PC-3 (cell line): ENCODE measurements around the gene PSMG3. TPM values are rescaled to one million over a fixed set of nuclear protein-coding genes. Genes with fewer than 3 reads are reported as not detected.
"Not testable (repeated sequence)": the region's sequence is repeated elsewhere in the genome, so short reads cannot be mapped to it uniquely, and the experiment has no call there.

Source experiments
- ATAC-seq: fragments of 200-7000 bp; cut with Tn5 transposase; 2 replicates; pipeline ENCODE4 v1.9.1; 2020; ENCODE audit warnings: mild to moderate bottlenecking, moderate library complexity
- BruUV-seq: library from RNA; stranded (reverse); fragments of 400-500 nt; replicated peaks from 2 replicates; lab custom pipeline; 2021; lab: Mats Ljungman, UMichigan
- CTCF ChIA-PET: fragments of 300-600 bp; sonication (Branson Sonifier 250); formaldehyde crosslinking; loops from one replicate; lab custom pipeline; 2022; ENCODE audit warnings: antibody characterized with exemption; lab: Charles Lee
- POLR2A ChIA-PET: fragments of 300-600 bp; sonication (Branson Sonifier 250); formaldehyde crosslinking; loops from one replicate; lab custom pipeline; 2022; ENCODE audit warnings: antibody characterized with exemption; ENCODE audit not compliant: unreplicated experiment; lab: Charles Lee
- DNase-seq: peaks from one replicate; pipeline ENCODE4 v3.0.0-alpha.2; 2015
- H2AFZ ChIP-seq: fragments of 300-600 bp; sonication (generic); 2 replicates; pipeline ENCODE4 v1.6.0; 2016; ENCODE audit warnings: antibody characterized with exemption, low read length
- H3F3A ChIP-seq: fragments of 300-600 bp; sonication (generic); one replicate; pipeline ENCODE4 v1.6.0; 2017; ENCODE audit warnings: antibody characterized with exemption, low read length, control low read depth, mild to moderate bottlenecking; ENCODE audit not compliant: unreplicated experiment
- H3K27ac ChIP-seq: fragments of 300-600 bp; sonication (generic); 2 replicates; pipeline ENCODE4 v1.5.1; 2016; ENCODE audit warnings: mild to moderate bottlenecking, low read length
- H3K27me3 ChIP-seq: fragments of 300-600 bp; sonication (generic); 2 replicates; pipeline ENCODE4 v1.6.1; 2016; ENCODE audit warnings: low read length, mixed read lengths
- H3K36me3 ChIP-seq: fragments of 300-600 bp; sonication (generic); 2 replicates; pipeline ENCODE4 v1.6.1; 2016; ENCODE audit warnings: low read depth, mixed run types, low read length, mixed read lengths
- H3K4me1 ChIP-seq: fragments of 300-600 bp; sonication (generic); 2 replicates; pipeline ENCODE4 v1.5.1; 2016; ENCODE audit warnings: low read length; ENCODE audit not compliant: insufficient read depth
- H3K4me2 ChIP-seq: fragments of 300-600 bp; sonication (generic); 2 replicates; pipeline ENCODE4 v1.6.0; 2016; ENCODE audit warnings: low read length
- H3K4me3 ChIP-seq: fragments of 300-600 bp; sonication (generic); 2 replicates; pipeline ENCODE4 v1.5.1; 2016; ENCODE audit warnings: mild to moderate bottlenecking, low read length, mixed read lengths
- H3K79me2 ChIP-seq: fragments of 300-600 bp; sonication (generic); 2 replicates; pipeline ENCODE4 v1.6.1; 2017; ENCODE audit warnings: low read length, mixed read lengths
- H3K9ac ChIP-seq: fragments of 300-600 bp; sonication (generic); 2 replicates; pipeline ENCODE4 v1.6.0; 2016; ENCODE audit warnings: mild to moderate bottlenecking, low read length
- H3K9me2 ChIP-seq: fragments of 300-600 bp; sonication (generic); replicated peaks from 2 replicates; pipeline ENCODE4 v1.6.1; 2016; ENCODE audit warnings: mixed run types, low read length, mixed read lengths
- H3K9me3 ChIP-seq: fragments of 300-600 bp; sonication (generic); 2 replicates; pipeline ENCODE4 v1.6.1; 2016; ENCODE audit warnings: low read length, mixed read lengths
- H4K20me1 ChIP-seq: fragments of 300-600 bp; sonication (generic); 2 replicates; pipeline ENCODE4 v1.6.1; 2016; ENCODE audit warnings: low read length, mixed read lengths
- EZH2 ChIP-seq: fragments of 300-600 bp; sonication (generic); IDR thresholded peaks from one replicate; pipeline ENCODE4 v1.6.1; 2017; ENCODE audit warnings: antibody characterized with exemption, mild to moderate bottlenecking, low read length; ENCODE audit not compliant: unreplicated experiment
- EZH2phosphoT487 ChIP-seq: fragments of 300-600 bp; sonication (generic); IDR thresholded peaks from 2 replicates; pipeline ENCODE4 v1.6.1; 2018; ENCODE audit warnings: mild to moderate bottlenecking, antibody characterized with exemption, low read length, borderline replicate concordance
- intact Hi-C: fragments of 100-400 bp; cut with micrococcal nuclease; formaldehyde crosslinking; loops from 2 replicates; pipeline ENCODE4 v1.9.0; 2023
- total RNA-seq: library from RNA; depleted of rRNA; stranded (reverse); fragments of >200 nt; gene quantifications from 2 replicates; pipeline ENCODE4 v1.2.3, GENCODE V29; 2014
- TF ChIP-seq, protein P1 (sequence below): fragments of 300-600 bp; sonication (generic); conservative IDR thresholded peaks from 2 replicates; pipeline ENCODE4 v1.5.1; 2017; ENCODE audit warnings: antibody characterized with exemption, low read depth, mild to moderate bottlenecking, low read length

PSMG3 gene
- total RNA-seq, 1 experiment from 2014 or later = 133 TPM

DNA sequence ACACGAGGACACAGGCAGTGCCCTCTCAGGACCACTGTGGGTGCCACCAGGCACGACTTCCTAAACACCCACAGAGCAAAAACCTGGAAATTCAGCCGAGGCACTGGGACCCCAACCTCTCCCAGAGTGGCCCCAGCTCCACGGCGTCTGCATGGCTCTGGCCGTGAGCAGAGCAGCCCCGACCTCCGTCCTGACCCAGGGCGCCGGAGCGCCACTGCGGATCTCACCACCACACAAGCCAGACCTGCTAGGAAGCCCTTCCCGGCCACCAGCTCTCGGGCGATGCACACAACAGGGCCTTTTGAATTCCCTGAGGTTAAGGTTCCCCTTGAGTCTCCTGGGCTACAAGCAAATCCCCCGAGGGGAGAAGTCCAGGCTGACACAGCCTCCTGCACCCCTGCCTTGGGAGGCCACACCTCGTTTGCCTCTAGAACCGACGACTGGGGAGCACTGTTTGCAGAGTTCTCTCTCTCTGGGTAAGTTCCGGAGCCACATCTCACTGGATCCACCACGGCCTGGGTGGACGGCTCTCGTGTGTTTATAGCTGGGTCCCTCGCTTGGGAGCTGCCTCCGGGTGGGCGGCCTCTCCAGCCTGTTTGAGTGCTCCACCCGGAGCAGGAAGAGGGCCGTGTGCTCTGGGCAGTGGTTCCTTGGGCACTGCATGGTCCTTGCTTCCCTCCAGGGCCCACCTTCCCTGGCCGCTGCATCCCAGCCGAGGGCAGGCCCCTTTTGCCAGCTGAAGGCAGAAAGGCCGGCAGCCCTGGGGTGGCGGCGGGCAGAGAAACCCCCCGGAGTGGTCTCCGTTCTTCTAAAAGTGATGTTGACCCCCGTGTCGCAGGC lies 15.5 kb upstream of the PSMG3 start:
- H3F3A ChIP-seq = no peaks in the 10 kb centered on the region
- H3K4me3 ChIP-seq = no peak overlapping the region
- no peaks in the 10 kb centered on the region for H3K4me1 ChIP-seq
- H2AFZ ChIP-seq = no peak overlapping the region
- no peak overlapping the region for H3K27ac ChIP-seq
- H3K9me2 ChIP-seq = no peaks in the 10 kb centered on the region
- TF ChIP-seq, protein P1, sequence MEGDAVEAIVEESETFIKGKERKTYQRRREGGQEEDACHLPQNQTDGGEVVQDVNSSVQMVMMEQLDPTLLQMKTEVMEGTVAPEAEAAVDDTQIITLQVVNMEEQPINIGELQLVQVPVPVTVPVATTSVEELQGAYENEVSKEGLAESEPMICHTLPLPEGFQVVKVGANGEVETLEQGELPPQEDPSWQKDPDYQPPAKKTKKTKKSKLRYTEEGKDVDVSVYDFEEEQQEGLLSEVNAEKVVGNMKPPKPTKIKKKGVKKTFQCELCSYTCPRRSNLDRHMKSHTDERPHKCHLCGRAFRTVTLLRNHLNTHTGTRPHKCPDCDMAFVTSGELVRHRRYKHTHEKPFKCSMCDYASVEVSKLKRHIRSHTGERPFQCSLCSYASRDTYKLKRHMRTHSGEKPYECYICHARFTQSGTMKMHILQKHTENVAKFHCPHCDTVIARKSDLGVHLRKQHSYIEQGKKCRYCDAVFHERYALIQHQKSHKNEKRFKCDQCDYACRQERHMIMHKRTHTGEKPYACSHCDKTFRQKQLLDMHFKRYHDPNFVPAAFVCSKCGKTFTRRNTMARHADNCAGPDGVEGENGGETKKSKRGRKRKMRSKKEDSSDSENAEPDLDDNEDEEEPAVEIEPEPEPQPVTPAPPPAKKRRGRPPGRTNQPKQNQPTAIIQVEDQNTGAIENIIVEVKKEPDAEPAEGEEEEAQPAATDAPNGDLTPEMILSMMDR = no peak
- TF ChIP-seq EZH2phosphoT487 (no peak), EZH2 (no peak)
- no peak for ATAC-seq
- no peak overlapping the region for H3K4me2 ChIP-seq
- no peak overlapping the region for H3K9ac ChIP-seq
- no peak for DNase-seq
- ChIA-PET POLR2A (interaction anchor here (0.6 kb wide), 1 partner anchor 357 kb away, joined by 3 read pairs; no protein-coding TSS in a partner anchor), CTCF (no interaction called here)
- no peaks in the 10 kb centered on the region for H3K9me3 ChIP-seq
- no TSS peak for BruUV-seq
- intact Hi-C loops = no loop called here
- H4K20me1 ChIP-seq = no peaks in the 10 kb centered on the region
- H3K79me2 ChIP-seq = no peaks in the 10 kb centered on the region
- peaks cover 9% of the 10 kb centered on the region; the same call in 1 of the 2 replicates for H3K27me3 ChIP-seq
- H3K36me3 ChIP-seq = no peaks in the 10 kb centered on the region

DNA sequence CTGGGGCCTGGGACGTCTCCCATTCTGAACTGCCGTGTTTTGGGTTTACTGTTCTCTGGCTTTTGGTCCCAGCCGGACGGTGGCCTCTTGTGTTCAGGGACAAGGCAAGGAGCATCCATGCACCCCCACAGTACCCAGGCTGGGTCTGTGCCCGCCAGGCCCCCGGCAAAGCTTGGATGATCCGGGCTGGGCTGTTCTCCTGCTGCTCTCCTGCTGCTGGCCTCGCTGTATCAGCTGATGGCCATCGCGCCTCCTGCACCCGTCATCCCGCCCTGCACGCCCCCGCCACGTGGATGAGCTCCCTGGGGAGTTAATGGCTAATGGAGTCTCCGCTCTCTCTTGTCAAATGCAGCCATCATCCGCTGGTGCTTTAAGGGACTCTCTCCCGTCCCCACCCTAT lies 14.9 kb upstream of the PSMG3 start:
- BruUV-seq = no TSS peak
- TF ChIP-seq EZH2 (no peak), EZH2phosphoT487 (no peak)
- TF ChIP-seq, protein P1 = no peak
- no peaks in the 10 kb centered on the region for H3K36me3 ChIP-seq
- no peaks in the 10 kb centered on the region for H3K9me2 ChIP-seq
- ATAC-seq (no peak), DNase-seq (no peak)
- H3K27me3 ChIP-seq = peaks cover 8% of the 10 kb centered on the region; the same call in 1 of the 2 replicates
- no peaks in the 10 kb centered on the region for H3F3A ChIP-seq
- POLR2A ChIA-PET = interaction anchor here (0.6 kb wide), 1 partner anchor 357 kb away, joined by 3 read pairs; no protein-coding TSS in a partner anchor
- no peaks in the 10 kb centered on the region for H3K79me2 ChIP-seq
- CTCF ChIA-PET = no interaction called here
- H4K20me1 ChIP-seq = no peaks in the 10 kb centered on the region
- no peaks in the 10 kb centered on the region for H3K9me3 ChIP-seq
- H3K27ac ChIP-seq = no peak overlapping the region
- no peak overlapping the region for H3K4me2 ChIP-seq
- intact Hi-C loops = no loop called here
- no peak overlapping the region for H3K4me3 ChIP-seq
- H3K4me1 ChIP-seq = no peaks in the 10 kb centered on the region
- H3K9ac ChIP-seq = no peak overlapping the region
- H2AFZ ChIP-seq = no peak overlapping the region

DNA sequence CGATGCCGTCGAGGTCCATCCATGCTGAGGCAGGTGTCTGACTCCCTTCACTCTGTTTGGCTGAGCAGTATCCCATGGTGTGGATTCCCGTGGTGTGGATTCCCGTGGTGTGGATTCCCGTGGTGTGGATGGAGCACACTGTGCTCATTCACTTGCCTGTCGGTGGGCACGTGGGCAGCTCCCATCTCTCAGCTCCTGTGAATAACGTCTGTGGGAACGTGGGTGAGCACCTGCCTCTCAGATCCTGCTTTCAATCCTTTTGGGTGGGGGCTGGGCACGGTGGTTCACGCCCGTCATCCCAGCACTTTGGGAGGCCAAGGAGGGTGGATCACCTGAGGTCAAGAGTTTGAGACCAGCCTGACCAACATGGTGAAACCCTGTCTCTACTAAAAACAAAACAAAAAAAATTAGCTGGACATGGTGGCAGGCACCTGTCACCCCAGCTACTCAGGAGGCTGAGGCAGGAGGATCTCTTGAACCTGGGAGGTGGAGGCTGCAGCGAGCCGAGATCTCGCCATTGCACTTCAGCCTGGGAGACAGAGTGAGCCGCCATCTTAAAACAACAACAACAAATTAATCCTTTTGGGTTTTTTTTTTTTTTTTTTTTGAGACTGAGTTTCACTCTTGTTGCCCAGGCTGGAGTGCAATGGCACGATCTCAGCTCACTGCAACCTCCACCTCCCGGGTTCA lies 13.6 kb upstream of the PSMG3 start:
- BruUV-seq, H3K4me2 ChIP-seq, POLR2A ChIA-PET, H3K27ac ChIP-seq, H3K9me2 ChIP-seq, intact Hi-C loops, H3K9ac ChIP-seq, CTCF ChIA-PET, H4K20me1 ChIP-seq, H3K79me2 ChIP-seq, ATAC-seq, DNase-seq, H3K27me3 ChIP-seq, H3K9me3 ChIP-seq, H3K36me3 ChIP-seq, H3K4me3 ChIP-seq, H2AFZ ChIP-seq, H3F3A ChIP-seq, H3K4me1 ChIP-seq: not testable (repeated sequence)
